HG03060 (cell line): ENCODE results near the gene RABGAP1.

Source experiments
- ATAC-seq: cut with Tn5 transposase; IDR thresholded peaks from one replicate; pipeline ENCODE4 v1.9.1; 2021; ENCODE audit warnings: low read depth, moderate number of reproducible peaks; ENCODE audit not compliant: unreplicated experiment

Gene RABGAP1

DNA sequence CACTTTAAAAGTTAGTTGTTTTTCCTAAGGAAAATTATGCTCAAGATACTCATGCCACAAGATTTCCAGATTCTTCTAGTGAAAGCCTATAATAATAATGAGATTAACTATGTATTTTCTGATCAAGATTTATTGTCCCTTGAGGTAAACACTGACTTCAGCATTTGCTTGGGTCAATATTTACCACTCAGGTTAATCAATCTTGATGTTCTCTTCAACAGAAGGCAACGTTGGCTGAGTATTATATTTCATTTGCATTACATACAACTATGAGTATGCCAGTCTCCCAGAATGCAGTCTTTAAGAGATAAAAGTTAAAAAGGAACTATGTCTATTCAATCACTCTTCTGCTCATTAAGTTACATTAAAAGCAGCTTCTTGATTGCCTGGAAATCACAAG lies 208.2 kb downstream of the RABGAP1 start:
- ATAC-seq, result no peak

DNA sequence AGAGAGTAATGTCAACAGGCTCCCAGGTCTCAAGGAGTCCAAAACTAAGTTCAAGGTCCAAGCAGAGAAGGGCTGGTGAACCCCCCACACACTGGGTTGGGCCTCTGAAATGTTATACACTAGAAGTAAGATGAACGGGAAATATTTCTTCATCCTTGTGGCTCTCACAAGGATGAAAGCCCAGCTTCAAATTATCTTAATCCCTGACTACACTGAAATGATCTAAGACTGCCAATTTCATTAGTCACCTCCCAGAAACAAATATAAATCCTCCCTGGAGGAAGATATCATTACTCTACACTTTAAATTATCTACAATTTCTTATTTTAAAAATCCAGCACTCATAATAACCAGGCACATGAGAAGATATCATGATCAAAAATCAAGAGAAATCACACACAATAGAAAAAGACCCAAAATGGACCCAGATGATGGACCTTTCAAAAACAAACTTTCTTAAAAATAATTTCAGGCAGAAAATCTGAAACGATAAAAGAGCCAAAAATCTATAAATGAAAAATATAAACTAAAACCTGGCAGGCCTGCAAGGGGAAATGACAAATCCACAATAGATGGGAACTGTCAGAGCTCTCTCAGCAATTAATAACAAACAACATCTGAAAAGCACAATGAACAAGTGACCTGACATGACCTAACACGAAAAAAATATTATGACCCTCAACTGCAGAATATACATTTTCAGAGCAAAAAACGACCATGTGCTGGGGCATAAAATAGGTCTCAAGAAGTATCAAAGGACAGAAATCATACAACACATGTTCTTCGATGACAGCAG lies 210.1 kb downstream of the RABGAP1 start:
- no peak for ATAC-seq
